ENCODE data around the gene EFNB2. TPM values are rescaled to one million over a fixed set of nuclear protein-coding genes. Genes with fewer than 3 reads are reported as not detected.

EFNB2 gene
- total and polyA plus RNA-seq, 2 of the 13 experiments (the other 11 are each of a cell fraction or from before 2014, with no cell fraction given): 0.11 to 0.20 TPM

DNA sequence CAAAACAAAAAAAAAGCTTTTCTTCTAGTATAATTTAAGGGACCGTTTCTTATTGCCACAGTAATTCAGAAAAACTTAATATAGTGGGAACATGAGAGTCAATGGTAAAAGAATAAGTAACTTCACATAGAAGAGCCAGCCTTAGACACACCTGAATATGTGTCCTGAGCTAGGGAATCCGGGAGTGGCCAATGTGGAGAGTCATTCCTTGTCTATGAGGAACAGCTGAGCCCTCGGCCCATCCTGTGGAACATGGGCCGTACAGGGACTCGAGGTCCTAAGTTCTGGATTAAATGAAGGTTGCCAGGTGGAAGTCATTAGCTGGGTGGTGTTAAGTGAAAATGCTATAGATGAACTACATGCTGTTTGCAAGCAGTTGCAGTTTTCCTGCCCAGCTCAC, 32.2 kb downstream of the EFNB2 start:
- no TSS peak for BruUV-seq (replicated peaks)
- POLR2A ChIA-PET: no interaction called here
- no peaks in the 10 kb centered on the region for H3K4me1 ChIP-seq (ENCODE audit: insufficient read depth, low read length)
- no peaks in the 10 kb centered on the region for H3K79me2 ChIP-seq (ENCODE audit: insufficient read depth, low read length)
- FAIRE-seq (no peak), DNase-seq (ENCODE audit: low spot score) (no peak), ATAC-seq (no peak)
- no peak overlapping the region for H3K4me2 ChIP-seq (ENCODE audit: low read depth, low read length)
- WGBS (ENCODE audit: low lambda C conversion rate): 4% methylated on average over 5 of the region's 5 CpGs
- CTCF ChIA-PET (ENCODE audit: low intra/inter-chr PET ratio, low total read pairs): no interaction called here
- no peak overlapping the region for H3K4me3 ChIP-seq (replicated peaks in 1 of 3; ENCODE audit: insufficient read depth in 1 of 3, low read depth in 2 of 3, low read length in 3 of 3)
- no peaks in the 10 kb centered on the region for H4K20me1 ChIP-seq (ENCODE audit: insufficient read depth, low read length)
- H3K27me3 ChIP-seq (ENCODE audit: control insufficient read depth in 1 of 2, insufficient read depth in 2 of 2, low read length in 2 of 2): no peaks in the 10 kb centered on the region
- H3K36me3 ChIP-seq (replicated peaks in 1 of 2; ENCODE audit: control insufficient read depth in 1 of 2, insufficient read depth in 2 of 2, low read length in 2 of 2): no peaks in the 10 kb centered on the region
- no peak overlapping the region for H3K9ac ChIP-seq (ENCODE audit: insufficient read depth, low read depth, low read length)
- no peak for TF ChIP-seq ZNF850 (CRISPR knock-in tag; conservative IDR thresholded peaks at IDR 0.05)
- no peak overlapping the region for H2AFZ ChIP-seq (ENCODE audit: low read length)
- H3K27ac ChIP-seq (ENCODE audit: extremely low read length, insufficient read depth, low read length): no peak overlapping the region
- no peaks in the 10 kb centered on the region for H3K9me3 ChIP-seq (ENCODE audit: low read length)
- intact Hi-C loops (cut with micrococcal nuclease; ENCODE audit: unreplicated experiment) (no loop called here), in situ Hi-C loops (cut with HindIII; ENCODE audit: extremely low pct_ligation_motif_present, low pct_unique_long_range_greater_than_20kb) (no loop called here)

DNA sequence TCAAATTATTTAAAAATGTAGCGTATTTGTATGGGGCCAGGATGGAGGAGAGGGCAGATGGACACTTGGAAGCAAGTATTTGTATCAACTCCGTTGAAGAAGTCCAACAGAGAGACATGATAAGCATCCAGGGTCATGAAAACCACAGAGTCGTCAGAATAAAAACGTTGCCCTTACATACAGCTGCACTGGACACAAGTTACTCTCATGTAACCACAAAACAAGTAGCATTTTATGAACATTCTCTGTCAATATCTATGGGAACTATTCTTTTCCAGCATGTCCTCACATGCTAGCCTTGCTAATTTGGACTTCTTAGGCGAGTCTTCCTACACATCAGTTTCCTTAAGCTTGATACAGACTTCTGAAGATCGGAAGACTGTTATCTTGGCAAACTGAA, 35.0 kb downstream of the EFNB2 start:
- H3K9me3 ChIP-seq (ENCODE audit: low read length): no peaks in the 10 kb centered on the region
- no peak for TF ChIP-seq SSRP1 (CRISPR knock-in tag; IDR thresholded peaks at IDR 0.05)
- TF ChIP-seq SNAPC4 (CRISPR knock-in tag; IDR thresholded peaks at IDR 0.05): no peak
- TF ChIP-seq NAIF1 (CRISPR knock-in tag; IDR thresholded peaks at IDR 0.05; ENCODE audit: borderline replicate concordance): no peak
- no peak for TF ChIP-seq ETV5 (CRISPR knock-in tag; IDR thresholded peaks at IDR 0.05; ENCODE audit: borderline replicate concordance)
- TF ChIP-seq ZNF710 (CRISPR knock-in tag; IDR thresholded peaks at IDR 0.05; ENCODE audit: borderline replicate concordance): no peak
- TF ChIP-seq AFF4 (CRISPR knock-in tag; IDR thresholded peaks at IDR 0.05): no peak
- no peak for TF ChIP-seq PHF5A (CRISPR knock-in tag; IDR thresholded peaks at IDR 0.05; ENCODE audit: low read depth, unreplicated experiment)

More for the DNA sequence above, 35.0 kb downstream of the EFNB2 start:
- in situ Hi-C loops (cut with HindIII; ENCODE audit: extremely low pct_ligation_motif_present, low pct_unique_long_range_greater_than_20kb) (no loop called here), intact Hi-C loops (cut with micrococcal nuclease; ENCODE audit: unreplicated experiment) (no loop called here)
- no peak overlapping the region for H3K4me3 ChIP-seq (replicated peaks in 1 of 3; ENCODE audit: insufficient read depth in 1 of 3, low read depth in 2 of 3, low read length in 3 of 3)
- ATAC-seq (no peak), DNase-seq (ENCODE audit: low spot score) (no peak), FAIRE-seq (no peak)
- H2AFZ ChIP-seq (ENCODE audit: low read length): no peak overlapping the region
- no peak overlapping the region for H3K27ac ChIP-seq (ENCODE audit: extremely low read length, insufficient read depth, low read length)
- H3K9ac ChIP-seq (ENCODE audit: insufficient read depth, low read depth, low read length): no peak overlapping the region
- H3K27me3 ChIP-seq (ENCODE audit: control insufficient read depth in 1 of 2, insufficient read depth in 2 of 2, low read length in 2 of 2): no peaks in the 10 kb centered on the region
- no peaks in the 10 kb centered on the region for H3K79me2 ChIP-seq (ENCODE audit: insufficient read depth, low read length)
- ChIA-PET CTCF (ENCODE audit: low intra/inter-chr PET ratio, low total read pairs) (no interaction called here), POLR2A (no interaction called here)
- WGBS (ENCODE audit: low lambda C conversion rate): 24% methylated on average over 6 of the region's 6 CpGs
- H3K4me2 ChIP-seq (ENCODE audit: low read depth, low read length): no peak overlapping the region
- H3K4me1 ChIP-seq (ENCODE audit: insufficient read depth, low read length): no peaks in the 10 kb centered on the region
- H3K36me3 ChIP-seq (replicated peaks in 1 of 2; ENCODE audit: control insufficient read depth in 1 of 2, insufficient read depth in 2 of 2, low read length in 2 of 2): no peaks in the 10 kb centered on the region
- BruUV-seq (replicated peaks): no TSS peak
- no peaks in the 10 kb centered on the region for H4K20me1 ChIP-seq (ENCODE audit: insufficient read depth, low read length)
